ENCODE results near the gene CACNB4.
"Not testable (repeated sequence)": the region's sequence is repeated elsewhere in the genome, so short reads cannot be mapped to it uniquely, and the experiment has no call there.

CACNB4 gene

DNA sequence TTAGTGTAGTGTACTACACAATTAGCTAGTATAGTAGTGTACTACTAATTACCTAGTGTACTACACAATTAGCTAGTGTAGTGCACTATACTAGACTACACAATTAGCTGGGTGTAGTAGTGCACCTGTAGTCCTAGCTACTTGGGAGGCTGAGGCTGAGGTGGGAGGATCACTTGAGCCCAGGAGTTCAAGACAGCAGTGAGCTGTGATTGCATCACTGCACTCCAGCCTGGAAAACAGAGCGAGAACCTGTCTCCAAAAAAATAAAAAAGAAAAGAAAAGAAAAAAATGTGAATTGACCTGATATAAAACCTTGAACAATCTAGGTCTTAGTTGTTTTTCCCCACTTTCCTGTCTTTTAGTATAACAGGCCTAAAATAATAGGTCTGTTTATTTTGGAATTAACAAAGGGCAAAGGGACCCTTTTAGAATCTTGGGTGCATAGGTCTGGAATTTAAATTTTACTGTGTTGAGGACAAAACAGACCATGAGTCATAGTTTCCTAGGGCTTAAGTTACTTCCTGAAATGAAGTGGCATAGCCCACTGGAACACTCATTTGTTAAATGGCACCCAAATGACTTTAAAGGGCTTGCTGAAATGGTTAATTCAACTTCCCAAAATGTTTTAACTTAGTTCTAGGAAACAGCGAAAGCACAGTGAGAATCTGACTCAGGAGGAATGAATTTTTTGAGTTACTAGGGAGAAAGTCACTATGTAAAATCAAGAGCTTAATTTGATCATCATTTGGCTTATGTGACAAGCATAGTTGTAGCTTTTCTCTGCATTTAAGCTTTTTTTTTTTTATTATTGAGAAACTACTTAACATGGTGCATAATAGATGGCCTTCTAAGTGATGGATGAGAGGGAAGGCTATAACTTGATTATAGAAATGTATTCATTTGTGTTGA is 219.9 kb downstream of the CACNB4 start:
- DNase-seq (ENCODE audit: low read depth in 1 of 2, low spot score in 1 of 2) = no peak
- in situ Hi-C loops (cut with HindIII; ENCODE audit: low pct_unique_long_range_greater_than_20kb, low sequenced_read_pairs) = no loop called here
- no peak for TF ChIP-seq JUND (IDR thresholded peaks at IDR 0.05; ENCODE audit: low read depth)

DNA sequence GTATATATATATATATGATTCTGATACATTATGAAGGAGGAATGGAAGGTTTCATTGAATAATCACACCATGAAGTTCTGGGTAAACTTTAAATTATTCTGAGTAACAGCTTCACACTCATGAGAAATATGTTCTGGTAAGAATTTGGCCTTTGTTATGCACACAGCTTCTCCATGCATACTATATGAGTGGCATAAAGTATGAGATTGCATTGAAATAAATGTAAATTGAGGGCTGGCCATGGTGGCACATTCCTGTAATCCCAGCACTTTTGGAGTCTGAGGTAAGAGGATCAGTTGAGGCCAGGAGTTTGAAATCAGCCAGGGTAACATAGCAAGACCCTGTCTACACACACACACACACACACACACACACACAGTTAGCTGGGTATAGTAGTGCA is 220.6 kb downstream of the CACNB4 start:
- no peak for DNase-seq (ENCODE audit: low read depth in 1 of 2, low spot score in 1 of 2)
- no peak for TF ChIP-seq JUND (IDR thresholded peaks at IDR 0.05; ENCODE audit: low read depth)
- in situ Hi-C loops (cut with HindIII; ENCODE audit: low pct_unique_long_range_greater_than_20kb, low sequenced_read_pairs) = no loop called here

DNA sequence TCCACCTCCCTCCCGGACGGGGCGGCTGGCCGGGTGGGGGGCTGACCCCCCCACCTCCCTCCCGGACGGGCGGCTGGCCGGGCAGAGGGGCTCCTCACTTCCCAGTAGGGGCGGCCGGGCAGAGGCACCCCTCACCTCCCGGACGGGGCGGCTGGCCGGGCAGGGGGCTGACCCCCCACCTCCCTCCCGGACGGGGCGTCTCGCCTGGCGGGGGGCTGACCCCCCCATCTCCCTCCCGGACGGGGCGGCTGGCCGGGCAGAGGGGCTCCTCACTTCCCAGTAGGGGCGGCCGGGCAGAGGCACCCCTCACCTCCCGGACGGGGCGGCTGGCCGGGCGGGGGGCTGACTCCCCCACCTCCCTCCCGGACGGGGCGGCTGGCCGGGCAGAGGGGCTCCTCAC is 223.2 kb downstream of the CACNB4 start:
- in situ Hi-C loops (cut with HindIII; ENCODE audit: low pct_unique_long_range_greater_than_20kb, low sequenced_read_pairs); DNase-seq (ENCODE audit: low read depth in 1 of 2, low spot score in 1 of 2): not testable (repeated sequence)

DNA sequence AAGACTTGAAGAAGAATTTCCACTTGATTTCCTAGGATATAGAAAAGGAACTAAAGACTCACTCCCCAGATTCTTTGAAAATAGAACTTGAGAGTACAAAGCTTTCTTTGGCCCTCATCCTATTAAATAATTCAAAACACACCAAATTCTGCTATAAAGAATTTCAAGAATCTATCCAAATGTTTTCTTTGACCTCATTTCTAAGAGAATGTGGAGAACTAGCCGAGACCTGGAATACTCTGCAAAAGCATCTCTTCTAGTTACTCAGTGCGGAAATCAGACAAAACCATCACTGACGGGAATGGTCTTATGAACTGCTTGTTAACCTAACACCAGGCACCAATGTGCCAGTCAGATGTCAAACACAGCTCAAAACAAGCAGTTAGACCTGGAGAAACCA is 226.4 kb downstream of the CACNB4 start:
- in situ Hi-C loops (cut with HindIII; ENCODE audit: low pct_unique_long_range_greater_than_20kb, low sequenced_read_pairs) = no loop called here
- DNase-seq (ENCODE audit: low read depth in 1 of 2, low spot score in 1 of 2) = no peak
- TF ChIP-seq JUND (IDR thresholded peaks at IDR 0.05; ENCODE audit: low read depth) = no peak

DNA sequence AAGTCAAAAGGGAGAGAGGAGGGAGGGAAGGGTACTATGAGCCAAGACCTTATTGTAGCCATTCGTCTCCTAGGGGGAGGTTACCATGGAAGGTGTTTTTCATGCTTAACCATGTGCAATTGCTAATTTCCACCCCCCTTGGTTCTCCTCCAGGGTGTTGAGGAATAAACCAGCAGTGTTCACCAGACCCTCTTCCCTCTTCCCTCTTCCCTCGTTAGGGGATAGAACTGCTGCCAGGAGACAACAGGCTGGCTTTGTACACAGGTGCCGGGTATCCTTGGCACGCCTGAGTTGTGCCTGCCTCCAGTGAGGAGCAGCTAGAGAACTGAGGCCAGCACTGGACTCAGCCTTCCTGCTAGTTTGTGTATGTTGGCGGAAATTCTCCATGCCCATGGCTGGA is 229.6 kb downstream of the CACNB4 start:
- TF ChIP-seq JUND (IDR thresholded peaks at IDR 0.05; ENCODE audit: low read depth) = no peak
- no peak for DNase-seq (ENCODE audit: low read depth in 1 of 2, low spot score in 1 of 2)
- in situ Hi-C loops (cut with HindIII; ENCODE audit: low pct_unique_long_range_greater_than_20kb, low sequenced_read_pairs) = no loop called here

DNA sequence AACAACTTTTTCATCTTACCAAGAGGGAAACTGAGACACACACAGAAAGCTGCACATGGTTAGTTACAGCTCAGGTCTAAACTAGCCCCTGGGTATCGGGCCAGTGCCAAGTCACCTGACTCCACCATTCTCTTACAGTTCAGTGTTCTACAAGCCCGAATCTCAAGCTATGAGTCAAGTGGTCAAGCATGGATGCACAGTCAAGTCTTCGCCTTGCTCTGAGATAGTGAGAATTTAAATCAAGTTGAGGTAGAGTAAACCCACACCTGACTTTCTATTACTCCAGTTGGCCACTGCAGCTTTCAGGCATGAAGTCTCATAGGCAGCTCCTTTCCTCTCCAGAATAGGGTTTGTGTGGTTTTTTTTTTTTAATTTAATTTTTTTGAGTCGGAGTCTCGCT is 236.1 kb downstream of the CACNB4 start:
- DNase-seq (ENCODE audit: low read depth in 1 of 2, low spot score in 1 of 2) = no peak
- TF ChIP-seq JUND (IDR thresholded peaks at IDR 0.05; ENCODE audit: low read depth) = no peak
- in situ Hi-C loops (cut with HindIII; ENCODE audit: low pct_unique_long_range_greater_than_20kb, low sequenced_read_pairs) = no loop called here

DNA sequence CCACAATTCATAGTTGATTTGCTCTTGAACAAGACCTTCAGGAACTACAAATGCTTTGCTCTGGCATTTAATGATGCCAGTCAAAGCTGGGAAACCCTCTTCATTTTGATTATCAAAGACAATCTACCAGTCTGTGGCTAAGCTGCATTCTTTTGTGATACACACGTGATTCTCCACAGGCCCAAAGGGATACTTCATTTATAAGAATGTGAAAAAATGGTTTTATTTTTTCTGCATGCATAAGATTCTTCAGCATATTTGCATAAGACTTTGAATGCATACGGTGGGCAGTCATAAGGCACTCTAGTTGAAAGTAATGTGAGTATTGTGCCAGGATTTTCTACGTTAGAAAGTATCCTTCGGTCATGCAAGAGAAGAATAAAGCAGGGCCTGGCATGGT is 237.7 kb downstream of the CACNB4 start:
- in situ Hi-C loops (cut with HindIII; ENCODE audit: low pct_unique_long_range_greater_than_20kb, low sequenced_read_pairs) = no loop called here
- TF ChIP-seq JUND (IDR thresholded peaks at IDR 0.05; ENCODE audit: low read depth) = no peak
- no peak for DNase-seq (ENCODE audit: low read depth in 1 of 2, low spot score in 1 of 2)

DNA sequence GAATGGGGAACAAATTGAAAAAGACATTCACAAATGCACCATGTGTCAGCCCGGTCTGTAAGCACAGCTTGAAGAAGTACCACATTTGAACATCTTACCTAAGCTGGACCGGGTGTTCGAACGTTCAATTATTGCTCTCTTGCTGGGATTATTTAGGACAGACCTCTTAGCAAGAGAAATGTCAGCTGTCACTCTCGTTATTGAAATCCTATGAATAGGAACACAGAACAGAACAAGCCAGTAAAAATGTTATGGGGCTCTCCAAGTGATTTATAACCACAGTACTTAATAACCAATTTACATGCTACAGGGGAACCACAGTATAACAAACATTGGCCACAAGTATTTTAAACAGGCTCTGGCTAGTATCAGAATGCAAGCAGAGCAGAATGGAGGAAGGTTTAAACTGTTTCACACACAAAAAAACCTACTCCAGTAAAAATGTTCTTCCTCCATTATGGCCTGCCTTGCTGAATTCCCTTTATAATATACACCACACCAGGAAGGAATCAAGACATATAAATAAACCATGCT is 238.2 kb downstream of the CACNB4 start:
- in situ Hi-C loops (cut with HindIII; ENCODE audit: low pct_unique_long_range_greater_than_20kb, low sequenced_read_pairs) = no loop called here
- no peak for TF ChIP-seq JUND (IDR thresholded peaks at IDR 0.05; ENCODE audit: low read depth)
- DNase-seq (ENCODE audit: low read depth in 1 of 2, low spot score in 1 of 2) = no peak

DNA sequence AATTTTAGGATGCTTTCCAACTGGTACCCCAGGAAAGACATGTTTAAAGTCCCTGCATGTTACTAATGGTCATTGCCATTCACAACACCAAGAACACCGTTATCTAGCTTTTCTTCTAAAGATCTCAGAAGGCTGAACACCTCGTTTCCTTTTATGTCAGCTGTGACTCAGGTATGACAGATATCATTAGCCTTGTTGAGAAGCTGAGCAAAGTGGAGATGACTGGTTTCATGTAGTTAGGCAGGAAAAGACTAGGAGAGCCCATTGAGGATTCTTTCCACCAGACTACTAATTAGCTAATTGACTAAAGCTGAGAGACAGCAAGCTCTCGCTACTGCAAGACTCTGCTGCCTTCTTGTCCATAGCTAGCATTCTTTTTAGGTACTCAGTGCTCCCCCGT is 238.6 kb downstream of the CACNB4 start:
- DNase-seq (ENCODE audit: low read depth in 1 of 2, low spot score in 1 of 2) = no peak
- TF ChIP-seq JUND (IDR thresholded peaks at IDR 0.05; ENCODE audit: low read depth) = no peak
- in situ Hi-C loops (cut with HindIII; ENCODE audit: low pct_unique_long_range_greater_than_20kb, low sequenced_read_pairs) = no loop called here

DNA sequence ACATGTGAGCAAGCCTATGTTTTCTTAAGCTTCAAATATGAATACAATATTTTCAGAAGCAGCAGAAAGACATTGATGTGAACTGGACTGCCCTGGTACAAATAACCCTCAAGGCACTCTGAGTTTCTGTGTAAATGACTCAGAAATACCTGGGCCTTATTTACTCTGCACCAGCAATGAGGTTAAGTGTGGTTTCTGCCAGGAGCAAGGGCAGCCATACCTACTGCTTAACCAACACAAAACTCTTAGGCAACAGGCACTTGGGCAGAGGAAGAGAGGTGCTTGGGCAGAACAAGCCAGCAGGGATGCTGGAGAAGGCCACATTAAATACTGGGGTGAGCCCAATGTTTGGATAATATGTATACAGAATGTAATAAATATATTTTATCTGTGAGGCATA is 241.2 kb downstream of the CACNB4 start:
- TF ChIP-seq JUND (IDR thresholded peaks at IDR 0.05; ENCODE audit: low read depth) = no peak
- DNase-seq (ENCODE audit: low read depth in 1 of 2, low spot score in 1 of 2) = peak in 1 of 2 experiments; percentile 58
- in situ Hi-C loops (cut with HindIII; ENCODE audit: low pct_unique_long_range_greater_than_20kb, low sequenced_read_pairs) = no loop called here

DNA sequence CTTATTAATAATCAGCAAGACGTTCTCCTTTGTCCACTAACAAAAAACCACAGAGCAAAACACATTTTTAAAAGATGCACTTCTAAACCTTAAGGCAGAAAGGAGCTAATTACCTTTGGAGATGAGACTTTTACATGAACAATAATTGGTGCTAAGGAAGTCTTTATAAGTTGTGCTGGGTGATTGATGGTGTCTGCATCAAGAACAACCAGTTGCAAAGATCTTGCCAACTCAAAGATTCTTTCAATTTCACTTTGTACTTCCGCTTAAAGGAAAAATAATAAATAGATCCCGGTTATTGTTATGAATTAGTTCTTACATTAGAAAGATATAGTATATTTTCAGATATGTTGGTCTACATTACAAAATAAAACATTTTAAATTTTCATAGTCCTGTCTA is 243.7 kb downstream of the CACNB4 start:
- in situ Hi-C loops (cut with HindIII; ENCODE audit: low pct_unique_long_range_greater_than_20kb, low sequenced_read_pairs) = no loop called here
- DNase-seq (ENCODE audit: low read depth in 1 of 2, low spot score in 1 of 2) = no peak
- TF ChIP-seq JUND (IDR thresholded peaks at IDR 0.05; ENCODE audit: low read depth) = no peak

DNA sequence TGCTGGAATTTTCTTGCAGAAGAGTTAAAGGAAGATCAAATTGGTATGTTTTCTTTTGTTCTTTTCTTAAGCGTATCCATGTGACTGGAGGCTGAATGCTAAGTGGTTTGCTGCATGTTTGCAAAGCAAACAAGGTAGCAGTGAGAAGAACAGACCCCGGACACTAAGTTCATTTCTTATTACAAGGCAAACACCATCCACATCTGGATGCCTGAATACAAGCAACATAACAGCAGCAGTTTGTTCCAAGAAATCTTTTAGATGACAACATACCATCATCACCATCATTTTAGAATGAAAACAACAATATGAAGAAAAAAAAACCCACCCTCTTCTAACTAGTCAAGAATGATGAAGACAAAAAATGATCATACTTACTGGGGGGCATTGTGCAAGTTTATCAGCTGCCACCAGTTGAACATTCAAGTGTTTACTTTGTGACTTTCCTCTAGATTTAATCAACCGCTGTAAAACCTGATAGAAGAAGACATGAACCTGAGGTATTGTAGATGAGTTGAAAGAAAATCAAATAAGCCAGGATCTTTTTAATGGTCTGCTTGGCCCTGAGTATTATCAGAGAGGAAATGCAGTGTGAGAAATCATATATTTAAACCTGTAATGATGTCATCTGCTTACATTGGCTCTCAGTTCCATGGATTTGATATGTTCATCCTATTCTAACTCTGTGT is 245.6 kb downstream of the CACNB4 start:
- no peak for DNase-seq (ENCODE audit: low read depth in 1 of 2, low spot score in 1 of 2)
- TF ChIP-seq JUND (IDR thresholded peaks at IDR 0.05; ENCODE audit: low read depth) = no peak
- in situ Hi-C loops (cut with HindIII; ENCODE audit: low pct_unique_long_range_greater_than_20kb, low sequenced_read_pairs) = no loop called here

Measured in T47D (cell line).